ENCODE results near the gene HLA-DPB1.

DNA sequence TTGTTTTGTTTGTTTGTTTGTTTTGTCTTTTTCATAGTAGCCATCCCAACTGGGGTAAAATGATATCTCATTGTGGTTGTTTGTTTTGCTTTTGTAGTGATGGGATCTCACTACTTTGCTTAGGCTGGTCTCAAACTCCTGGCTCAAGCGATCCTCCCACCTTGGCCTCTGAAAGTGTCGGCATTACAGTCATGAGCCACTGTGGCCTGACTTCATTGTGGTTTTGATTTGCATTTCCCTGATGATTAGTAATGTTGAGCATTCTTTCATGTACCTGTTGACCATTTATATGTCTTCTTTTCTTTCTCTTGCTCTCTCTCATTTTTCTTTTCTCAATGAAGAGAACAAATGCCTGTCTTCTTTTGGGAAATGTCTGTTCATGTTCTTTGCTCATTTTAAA lies 35.6 kb upstream of the HLA-DPB1 start:
- TF ChIP-seq, protein P1, sequence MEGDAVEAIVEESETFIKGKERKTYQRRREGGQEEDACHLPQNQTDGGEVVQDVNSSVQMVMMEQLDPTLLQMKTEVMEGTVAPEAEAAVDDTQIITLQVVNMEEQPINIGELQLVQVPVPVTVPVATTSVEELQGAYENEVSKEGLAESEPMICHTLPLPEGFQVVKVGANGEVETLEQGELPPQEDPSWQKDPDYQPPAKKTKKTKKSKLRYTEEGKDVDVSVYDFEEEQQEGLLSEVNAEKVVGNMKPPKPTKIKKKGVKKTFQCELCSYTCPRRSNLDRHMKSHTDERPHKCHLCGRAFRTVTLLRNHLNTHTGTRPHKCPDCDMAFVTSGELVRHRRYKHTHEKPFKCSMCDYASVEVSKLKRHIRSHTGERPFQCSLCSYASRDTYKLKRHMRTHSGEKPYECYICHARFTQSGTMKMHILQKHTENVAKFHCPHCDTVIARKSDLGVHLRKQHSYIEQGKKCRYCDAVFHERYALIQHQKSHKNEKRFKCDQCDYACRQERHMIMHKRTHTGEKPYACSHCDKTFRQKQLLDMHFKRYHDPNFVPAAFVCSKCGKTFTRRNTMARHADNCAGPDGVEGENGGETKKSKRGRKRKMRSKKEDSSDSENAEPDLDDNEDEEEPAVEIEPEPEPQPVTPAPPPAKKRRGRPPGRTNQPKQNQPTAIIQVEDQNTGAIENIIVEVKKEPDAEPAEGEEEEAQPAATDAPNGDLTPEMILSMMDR (conservative IDR thresholded peaks at IDR 0.05; ENCODE audit: low read depth, low read length) = no peak
- TF ChIP-seq, protein P2, sequence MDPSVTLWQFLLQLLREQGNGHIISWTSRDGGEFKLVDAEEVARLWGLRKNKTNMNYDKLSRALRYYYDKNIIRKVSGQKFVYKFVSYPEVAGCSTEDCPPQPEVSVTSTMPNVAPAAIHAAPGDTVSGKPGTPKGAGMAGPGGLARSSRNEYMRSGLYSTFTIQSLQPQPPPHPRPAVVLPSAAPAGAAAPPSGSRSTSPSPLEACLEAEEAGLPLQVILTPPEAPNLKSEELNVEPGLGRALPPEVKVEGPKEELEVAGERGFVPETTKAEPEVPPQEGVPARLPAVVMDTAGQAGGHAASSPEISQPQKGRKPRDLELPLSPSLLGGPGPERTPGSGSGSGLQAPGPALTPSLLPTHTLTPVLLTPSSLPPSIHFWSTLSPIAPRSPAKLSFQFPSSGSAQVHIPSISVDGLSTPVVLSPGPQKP (IDR thresholded peaks at IDR 0.05; ENCODE audit: borderline replicate concordance, low read depth, low read length) = no peak

All from IMR-90 (cell line).